Natural killer cell treated with Interleukin-12 subunit alpha and Interleukin-12 subunit beta and Interleukin-15 and Interleukin-18, amount 100 ng/mL, for 72 hours (primary cell): ENCODE measurements around the gene PKHD1. TPM values are rescaled to one million over a fixed set of nuclear protein-coding genes. Genes with fewer than 3 reads are reported as not detected.

Experiments used
- ATAC-seq, 2 donors: fragments of 150-1000 bp; cut with Tn5 transposase in 1 of 2; sonication (Bioruptor Pico), chemical (Tn5 transposase) in 1 of 2; 2 replicates each; pipeline ENCODE4 v1.10.0; 2021
- DNase-seq: peaks from one replicate; pipeline ENCODE4 v3.0.0; 2022; ENCODE audit warnings: low spot score
- H3K27ac Mint-ChIP-seq, 2 donors: 1 replicate in 1 of 2; 2 replicates in 1 of 2; pipeline ENCODE4 v1.8.0; 2022; ENCODE audit warnings: mixed read lengths in 2 of 2, mild to moderate bottlenecking in 1 of 2, moderate library complexity in 1 of 2
- H3K27me3 Mint-ChIP-seq, 2 donors: 1 replicate in 1 of 2; 2 replicates in 1 of 2; pipeline ENCODE4 v1.8.0; 2022; ENCODE audit warnings: mixed read lengths in 2 of 2
- H3K36me3 Mint-ChIP-seq: one replicate; pipeline ENCODE4 v1.8.0; 2022; ENCODE audit warnings: mixed read lengths
- H3K4me1 Mint-ChIP-seq, 2 donors: 1 replicate in 1 of 2; 2 replicates in 1 of 2; pipeline ENCODE4 v1.8.0; 2022; ENCODE audit warnings: low read depth in 2 of 2, mixed read lengths in 2 of 2, mild to moderate bottlenecking in 1 of 2
- H3K4me3 Mint-ChIP-seq: one replicate; pipeline ENCODE4 v1.8.0; 2022; ENCODE audit warnings: mixed read lengths
- H3K9me3 Mint-ChIP-seq: 2 replicates; pipeline ENCODE4 v1.8.0; 2022; ENCODE audit warnings: mixed read lengths
- total RNA-seq, 2 donors: library from RNA; stranded (reverse); gene quantifications; one replicate each; pipeline ENCODE4 v1.2.3, GENCODE V29; 2022

Gene PKHD1
- total RNA-seq, 2 donors from 2014 or later = not detected

DNA sequence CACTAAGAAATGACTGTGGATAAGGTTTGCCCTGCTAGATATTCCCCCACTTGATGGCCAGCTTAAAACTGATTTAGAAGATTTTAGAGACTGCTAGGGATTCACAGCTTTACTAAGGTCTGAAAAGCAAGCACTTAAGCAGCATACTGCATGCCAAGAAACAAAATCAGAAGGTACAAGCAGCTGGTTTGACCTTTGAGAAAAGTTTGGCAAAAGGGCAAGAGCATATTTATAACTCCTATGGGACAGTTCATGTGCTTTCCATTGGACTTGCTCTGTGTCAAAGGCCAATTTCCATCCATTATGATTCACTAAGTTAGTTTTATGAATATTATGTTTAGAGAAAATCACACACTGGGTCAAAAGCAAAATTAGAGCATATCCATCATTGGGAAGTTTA, 402.8 kb downstream of the PKHD1 start:
- H3K4me3 Mint-ChIP-seq = no peak overlapping the region
- no peaks in the 10 kb centered on the region for H3K4me1 Mint-ChIP-seq
- no peaks in the 10 kb centered on the region for H3K36me3 Mint-ChIP-seq
- peaks cover 6% of the 10 kb centered on the region for H3K9me3 Mint-ChIP-seq
- DNase-seq = no peak
- H3K27me3 Mint-ChIP-seq = no peaks in the 10 kb centered on the region
- no peak for ATAC-seq
- no peak overlapping the region for H3K27ac Mint-ChIP-seq

DNA sequence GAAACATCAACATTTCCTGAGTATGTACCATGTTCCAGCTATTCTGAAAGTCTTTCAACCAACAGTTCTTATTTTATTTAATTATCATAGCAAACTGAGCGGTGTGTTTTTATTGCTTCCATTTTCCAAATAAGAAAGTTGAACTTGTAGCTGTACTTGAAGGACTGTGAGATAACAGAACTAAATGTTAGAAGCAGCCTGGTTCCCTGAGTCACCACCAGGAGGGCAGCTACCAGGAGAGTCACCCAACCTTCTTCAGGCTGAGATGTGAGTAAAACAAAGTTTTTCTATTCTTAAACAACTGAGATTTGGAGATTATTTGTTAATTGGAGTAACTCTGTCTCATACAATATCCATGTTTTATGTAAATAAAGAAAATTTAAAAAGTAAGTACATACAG, 403.4 kb downstream of the PKHD1 start:
- H3K9me3 Mint-ChIP-seq = peaks cover 6% of the 10 kb centered on the region
- ATAC-seq (no peak), DNase-seq (no peak)
- no peaks in the 10 kb centered on the region for H3K36me3 Mint-ChIP-seq
- H3K27me3 Mint-ChIP-seq = no peaks in the 10 kb centered on the region
- no peaks in the 10 kb centered on the region for H3K4me1 Mint-ChIP-seq
- no peak overlapping the region for H3K27ac Mint-ChIP-seq
- H3K4me3 Mint-ChIP-seq = no peak overlapping the region

DNA sequence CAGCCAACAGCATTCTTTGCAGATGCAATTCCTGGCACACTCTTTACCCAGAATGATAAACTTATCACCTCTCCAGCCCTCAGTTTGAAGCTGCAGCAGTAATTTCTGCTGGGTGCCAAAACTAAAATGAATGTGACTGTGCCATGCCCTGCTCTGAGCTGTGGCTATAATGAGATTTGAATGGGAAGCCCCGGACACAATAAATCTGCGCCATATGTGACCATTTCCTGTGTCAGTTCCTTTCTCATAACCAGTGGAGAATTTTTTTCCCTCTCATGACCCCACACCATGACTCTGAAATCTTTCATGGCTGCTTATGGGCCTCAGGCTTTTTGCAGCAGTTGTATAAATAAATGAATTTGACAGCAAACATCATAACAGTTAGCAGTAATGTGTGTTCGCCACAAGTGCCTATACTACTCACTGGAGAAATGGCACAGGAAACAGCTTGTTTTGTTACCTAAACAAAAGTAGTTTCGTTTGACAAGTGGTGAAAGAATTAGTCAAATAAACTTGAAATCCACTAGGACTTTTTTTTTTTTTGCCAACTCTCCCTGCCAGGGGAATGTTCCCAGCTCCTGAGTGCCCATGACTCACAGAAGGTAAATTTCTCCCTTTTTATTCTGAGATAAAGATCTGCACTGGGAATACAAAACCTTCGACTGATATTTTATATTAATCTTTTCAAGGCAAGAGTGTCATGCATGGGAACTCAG, 408.4 kb downstream of the PKHD1 start:
- Mint-ChIP-seq H3K4me1 (no peaks in the 10 kb centered on the region), H3K9me3 (peaks cover 3% of the 10 kb centered on the region), H3K27ac (no peak overlapping the region), H3K27me3 (no peaks in the 10 kb centered on the region), H3K36me3 (no peaks in the 10 kb centered on the region), H3K4me3 (no peak overlapping the region)
- no peak for DNase-seq
- no peak for ATAC-seq

DNA sequence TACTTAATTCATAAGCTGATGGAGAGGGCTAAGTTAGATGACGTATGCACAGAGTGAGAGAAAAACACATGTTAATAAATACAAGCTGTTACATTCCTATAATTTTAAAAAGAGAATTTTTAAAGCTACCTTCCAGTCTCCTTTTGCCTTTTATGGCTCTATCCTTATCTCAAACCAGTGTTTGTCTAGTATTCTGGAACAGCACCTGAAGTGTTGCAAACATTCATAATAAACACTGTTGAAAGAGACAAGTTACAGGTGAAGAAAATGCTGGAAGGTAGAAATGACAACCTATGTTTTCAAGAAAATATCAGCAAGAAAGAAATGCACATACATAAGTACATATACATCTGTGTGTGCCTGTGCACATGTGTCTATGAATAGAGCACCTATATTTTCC, 409.1 kb downstream of the PKHD1 start:
- no peak for DNase-seq
- no peak for ATAC-seq

DNA sequence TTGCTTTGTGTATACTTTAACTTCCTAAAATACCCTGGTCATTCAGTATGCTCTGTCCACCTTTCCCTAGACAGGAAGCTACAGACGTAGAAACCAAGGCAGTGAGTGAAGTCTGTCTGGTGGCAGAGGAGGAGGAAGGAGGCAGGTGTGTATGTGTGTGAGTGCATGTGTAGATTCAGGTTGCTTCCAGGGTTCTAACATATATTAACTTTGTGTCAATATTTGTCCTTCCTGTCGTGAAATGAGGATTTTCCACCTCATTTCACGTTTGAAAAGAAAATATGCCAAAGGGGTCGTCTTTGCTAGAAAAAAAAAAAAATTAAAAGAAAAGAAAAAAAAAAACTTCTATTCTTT, 411.5 kb downstream of the PKHD1 start:
- Mint-ChIP-seq H3K4me3 (no peak overlapping the region), H3K9me3 (peaks cover 14% of the 10 kb centered on the region), H3K27me3 (no peaks in the 10 kb centered on the region), H3K27ac (no peak overlapping the region), H3K36me3 (no peaks in the 10 kb centered on the region), H3K4me1 (no peaks in the 10 kb centered on the region)
- DNase-seq (no peak), ATAC-seq (no peak)

More for the DNA sequence above, 409.1 kb downstream of the PKHD1 start:
- H3K27me3 Mint-ChIP-seq = no peaks in the 10 kb centered on the region
- peaks cover 8% of the 10 kb centered on the region for H3K9me3 Mint-ChIP-seq
- H3K27ac Mint-ChIP-seq = no peak overlapping the region
- H3K4me3 Mint-ChIP-seq = no peak overlapping the region
- H3K4me1 Mint-ChIP-seq = no peaks in the 10 kb centered on the region
- H3K36me3 Mint-ChIP-seq = no peaks in the 10 kb centered on the region

DNA sequence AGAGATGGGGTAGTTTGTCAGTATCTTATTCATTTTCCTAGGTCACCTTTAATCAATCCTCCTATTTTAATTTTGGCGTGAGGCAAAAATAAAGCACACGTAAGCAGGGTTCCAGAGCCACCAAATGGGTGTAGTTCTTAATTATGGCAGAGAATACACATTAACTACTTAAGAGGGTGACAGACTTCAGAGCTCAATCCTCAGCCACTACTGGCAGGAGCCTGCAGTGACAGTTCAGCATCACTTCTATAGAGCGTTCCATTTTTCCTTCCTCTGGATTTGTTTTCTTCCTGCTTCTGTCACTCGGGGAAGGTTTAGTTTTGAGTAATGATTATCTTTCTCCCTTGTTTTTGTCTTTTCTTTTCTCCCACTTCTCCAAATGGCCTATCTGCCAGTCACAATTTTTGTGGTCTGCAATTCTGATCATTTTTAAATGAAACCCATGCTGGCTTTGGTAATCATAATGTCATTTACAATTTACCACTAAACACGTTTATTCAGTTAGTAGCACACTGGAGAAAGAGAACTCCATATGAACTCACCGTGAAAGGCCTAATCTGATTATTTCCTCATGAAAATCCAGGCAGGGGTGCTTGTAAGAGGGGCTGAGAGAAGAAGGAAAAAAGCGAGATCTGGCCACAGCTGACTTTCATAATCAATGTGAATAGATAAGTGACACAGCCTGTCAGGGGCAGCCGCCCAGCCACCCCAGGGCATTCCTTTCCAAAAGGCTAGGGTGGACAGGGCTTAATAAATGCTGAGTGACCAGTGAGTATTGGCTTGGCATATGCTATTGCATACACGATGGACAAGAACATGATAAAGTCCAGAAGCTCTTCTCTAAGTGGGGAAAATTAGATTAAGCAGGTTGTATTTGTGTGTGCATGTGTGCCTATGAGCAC, 412.1 kb downstream of the PKHD1 start:
- H3K36me3 Mint-ChIP-seq = no peaks in the 10 kb centered on the region
- H3K4me3 Mint-ChIP-seq = no peak overlapping the region
- ATAC-seq (no peak), DNase-seq (no peak)
- H3K27ac Mint-ChIP-seq = no peak overlapping the region
- peaks cover 14% of the 10 kb centered on the region for H3K9me3 Mint-ChIP-seq
- no peaks in the 10 kb centered on the region for H3K27me3 Mint-ChIP-seq
- no peaks in the 10 kb centered on the region for H3K4me1 Mint-ChIP-seq

DNA sequence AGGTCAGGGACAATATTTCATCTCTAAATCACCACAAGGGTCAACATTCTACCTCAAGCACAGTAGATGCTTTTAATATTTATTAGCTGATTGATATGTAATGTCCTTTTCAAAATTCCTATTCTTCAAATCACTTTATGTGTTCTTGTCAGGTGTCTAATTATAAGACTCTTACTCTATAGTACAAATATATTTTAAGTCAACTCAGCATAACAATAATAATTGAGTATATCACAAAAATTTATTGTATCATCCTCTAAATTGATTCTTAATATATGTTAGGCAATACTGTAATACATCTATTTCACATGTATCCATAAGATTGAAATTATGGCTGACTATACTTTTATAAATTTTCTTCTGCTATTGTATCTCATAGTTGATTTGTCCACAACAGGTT, 423.9 kb downstream of the PKHD1 start:
- no peaks in the 10 kb centered on the region for H3K27me3 Mint-ChIP-seq
- no peaks in the 10 kb centered on the region for H3K36me3 Mint-ChIP-seq
- H3K4me3 Mint-ChIP-seq = no peak overlapping the region
- DNase-seq = no peak
- no peak for ATAC-seq
- H3K4me1 Mint-ChIP-seq = no peaks in the 10 kb centered on the region
- H3K9me3 Mint-ChIP-seq = peaks cover 3% of the 10 kb centered on the region
- no peak overlapping the region for H3K27ac Mint-ChIP-seq

DNA sequence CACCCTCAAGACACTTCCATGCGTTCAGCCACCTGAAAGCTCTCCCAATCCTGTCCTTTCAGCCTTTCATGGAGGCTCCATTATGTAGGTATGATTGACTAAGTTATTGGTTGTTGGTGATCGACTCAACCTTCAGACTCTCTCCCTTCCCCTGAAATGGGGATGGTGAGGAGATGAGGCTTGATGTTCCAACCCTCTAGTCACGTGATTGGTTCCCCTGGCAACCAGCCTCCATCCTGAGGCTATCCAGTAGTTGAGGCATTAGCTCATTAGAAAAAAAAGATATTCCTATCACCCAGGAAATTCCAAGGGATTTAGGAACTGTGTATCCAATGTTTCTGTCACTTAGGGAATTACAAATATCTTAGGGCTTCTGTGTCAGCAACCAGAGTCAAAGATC, 426.6 kb downstream of the PKHD1 start:
- peaks cover 3% of the 10 kb centered on the region for H3K9me3 Mint-ChIP-seq
- H3K4me3 Mint-ChIP-seq = no peak overlapping the region
- no peaks in the 10 kb centered on the region for H3K27me3 Mint-ChIP-seq
- H3K4me1 Mint-ChIP-seq = no peaks in the 10 kb centered on the region
- no peaks in the 10 kb centered on the region for H3K36me3 Mint-ChIP-seq
- DNase-seq (no peak), ATAC-seq (no peak)
- no peak overlapping the region for H3K27ac Mint-ChIP-seq

DNA sequence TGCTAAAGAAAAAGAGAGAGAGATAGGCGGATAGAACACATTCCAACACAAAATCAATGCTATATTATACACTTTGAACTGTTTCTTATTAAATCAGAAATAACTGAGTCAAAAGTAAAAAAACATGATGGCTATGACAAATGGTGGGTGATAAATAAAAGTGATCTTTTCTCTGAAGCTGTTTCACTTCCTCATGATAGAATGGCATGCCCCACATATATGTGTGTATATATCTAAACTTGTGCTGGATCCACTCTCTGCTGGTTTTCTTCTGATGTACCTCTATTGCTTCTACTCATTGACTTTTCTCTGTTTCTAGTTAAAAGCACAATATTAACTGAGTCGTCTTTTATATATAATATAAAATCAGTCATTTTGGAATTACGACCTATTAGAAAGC, 429.9 kb downstream of the PKHD1 start:
- ATAC-seq (no peak), DNase-seq (no peak)
- no peaks in the 10 kb centered on the region for H3K36me3 Mint-ChIP-seq
- H3K4me1 Mint-ChIP-seq = no peaks in the 10 kb centered on the region
- H3K27me3 Mint-ChIP-seq = no peaks in the 10 kb centered on the region
- H3K4me3 Mint-ChIP-seq = no peak overlapping the region
- no peak overlapping the region for H3K27ac Mint-ChIP-seq
- H3K9me3 Mint-ChIP-seq = peaks cover 2% of the 10 kb centered on the region

DNA sequence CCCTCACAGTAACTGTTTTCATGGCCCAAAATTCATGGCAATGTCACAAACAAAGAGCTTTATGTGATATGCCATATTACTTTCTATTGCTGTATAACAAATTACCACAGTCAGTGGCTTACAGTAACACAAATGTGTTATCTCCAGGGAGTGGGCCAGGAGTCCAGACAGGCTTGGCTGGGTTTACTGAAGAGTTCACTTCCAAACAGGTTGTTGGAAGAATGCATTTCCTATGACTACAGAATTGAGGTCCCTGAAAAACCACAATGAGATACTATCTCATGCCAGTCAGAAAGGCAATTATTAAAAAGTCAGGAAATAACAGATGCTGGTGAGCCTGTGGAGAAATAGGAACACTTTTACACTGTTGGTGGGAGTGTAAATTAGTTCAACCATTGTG, 431.9 kb downstream of the PKHD1 start:
- Mint-ChIP-seq H3K27ac (no peak overlapping the region), H3K4me1 (no peaks in the 10 kb centered on the region), H3K27me3 (no peaks in the 10 kb centered on the region), H3K36me3 (no peaks in the 10 kb centered on the region), H3K4me3 (no peak overlapping the region), H3K9me3 (no peaks in the 10 kb centered on the region)
- ATAC-seq (no peak), DNase-seq (no peak)

DNA sequence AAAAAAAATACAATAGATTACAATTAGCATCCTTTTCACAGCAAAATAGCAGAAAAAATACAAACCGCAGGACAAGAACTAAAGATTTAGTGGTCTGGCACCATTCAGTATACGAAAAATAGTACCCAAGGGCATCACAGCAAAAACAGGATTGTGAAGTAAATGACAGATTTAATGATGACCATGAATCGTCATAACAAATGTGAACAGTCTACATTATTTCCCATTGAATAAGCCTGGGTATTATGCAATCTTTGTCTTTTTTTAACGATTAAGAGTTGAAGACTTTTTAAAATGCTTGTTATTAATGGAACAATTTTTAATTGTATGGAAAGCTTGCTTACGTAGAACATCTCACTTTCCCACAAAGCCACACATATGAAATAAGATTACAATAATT, 432.8 kb downstream of the PKHD1 start:
- DNase-seq = no peak
- Mint-ChIP-seq H3K4me3 (no peak overlapping the region), H3K36me3 (no peaks in the 10 kb centered on the region), H3K27me3 (no peaks in the 10 kb centered on the region), H3K27ac (no peak overlapping the region), H3K9me3 (no peaks in the 10 kb centered on the region), H3K4me1 (no peaks in the 10 kb centered on the region)
- ATAC-seq = no peak

DNA sequence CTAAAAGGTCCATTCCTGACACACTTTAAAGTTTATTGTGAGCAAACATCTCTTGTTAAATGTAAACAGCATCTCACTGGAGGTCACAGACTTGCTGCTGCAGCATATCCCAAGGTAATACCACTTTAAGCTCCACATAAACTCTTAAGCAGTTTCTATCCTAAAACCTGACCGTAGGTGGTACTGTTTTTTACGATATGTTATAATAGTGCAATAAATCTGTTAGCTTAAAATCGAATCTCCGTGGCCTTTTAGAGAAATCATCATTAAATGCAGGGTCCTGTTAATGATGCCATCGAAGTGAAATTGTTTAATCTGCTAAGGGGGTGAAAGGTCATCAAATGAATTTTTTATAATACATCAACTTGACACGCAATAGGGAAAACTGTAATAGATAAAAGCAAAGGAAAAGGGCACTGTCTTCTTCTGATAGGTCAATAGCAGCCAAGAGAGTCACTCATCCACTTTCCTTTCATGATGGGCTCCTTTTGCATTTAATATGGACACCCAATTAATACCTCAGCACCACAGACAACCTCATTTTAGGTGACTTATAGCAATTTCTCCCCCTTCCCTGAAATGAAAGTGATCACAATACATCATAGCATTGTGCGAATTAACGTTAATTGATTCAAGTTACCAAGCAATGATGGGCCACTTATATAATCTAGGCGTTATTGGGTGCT, 436.1 kb downstream of the PKHD1 start:
- H3K36me3 Mint-ChIP-seq = no peaks in the 10 kb centered on the region
- H3K9me3 Mint-ChIP-seq = peaks cover 7% of the 10 kb centered on the region
- H3K4me3 Mint-ChIP-seq = no peak overlapping the region
- H3K27me3 Mint-ChIP-seq = no peaks in the 10 kb centered on the region
- H3K4me1 Mint-ChIP-seq = no peaks in the 10 kb centered on the region
- H3K27ac Mint-ChIP-seq = no peak overlapping the region
- DNase-seq = no peak
- no peak for ATAC-seq

DNA sequence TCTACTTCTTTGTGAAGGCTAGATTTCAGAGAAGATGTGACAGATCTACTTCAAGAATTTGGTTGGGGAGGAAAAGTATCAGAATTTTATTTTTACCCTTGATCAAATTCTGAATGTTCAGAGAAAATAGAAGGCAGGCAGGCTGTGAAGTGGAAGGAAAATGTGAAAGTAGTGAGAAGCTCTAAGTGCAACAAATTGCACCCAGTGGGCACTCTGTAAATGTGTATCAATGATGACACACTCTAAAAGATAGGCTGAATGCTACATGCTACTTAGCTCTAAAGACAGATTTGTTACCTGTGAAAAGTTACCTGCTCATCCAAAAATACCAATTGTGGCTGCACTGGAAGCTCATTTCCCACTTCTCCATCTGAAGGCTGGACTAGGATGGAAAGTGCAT, 438.6 kb downstream of the PKHD1 start:
- Mint-ChIP-seq H3K27ac (no peak overlapping the region), H3K4me3 (no peak overlapping the region), H3K4me1 (no peaks in the 10 kb centered on the region), H3K36me3 (no peaks in the 10 kb centered on the region), H3K27me3 (no peaks in the 10 kb centered on the region), H3K9me3 (peaks cover 7% of the 10 kb centered on the region)
- DNase-seq (no peak), ATAC-seq (no peak)

DNA sequence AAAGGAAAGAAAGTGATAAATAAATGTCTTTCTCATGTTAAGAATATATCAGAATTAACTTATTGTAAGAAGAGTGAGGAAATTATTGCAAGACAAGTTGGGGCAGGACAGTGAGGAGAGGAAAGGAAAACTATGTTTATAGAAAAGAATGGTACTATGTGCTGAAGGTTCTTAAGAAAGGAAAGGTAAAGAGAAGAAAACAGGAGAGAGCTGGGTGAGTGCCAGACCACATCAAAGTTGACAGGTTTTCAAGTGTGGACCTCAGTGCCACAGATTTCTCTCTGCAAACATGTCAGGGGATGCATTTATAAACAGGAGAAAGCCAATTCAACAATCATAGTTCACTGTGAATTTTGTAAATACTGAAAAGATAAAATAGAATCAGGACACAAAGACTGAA, 439.2 kb downstream of the PKHD1 start:
- no peaks in the 10 kb centered on the region for H3K36me3 Mint-ChIP-seq
- ATAC-seq = no peak
- no peak for DNase-seq
- H3K27me3 Mint-ChIP-seq = no peaks in the 10 kb centered on the region
- H3K4me1 Mint-ChIP-seq = no peaks in the 10 kb centered on the region
- H3K9me3 Mint-ChIP-seq = peaks cover 7% of the 10 kb centered on the region
- no peak overlapping the region for H3K4me3 Mint-ChIP-seq
- no peak overlapping the region for H3K27ac Mint-ChIP-seq
